Gastroesophageal sphincter (tissue), 3 donors: Measurements from ENCODE around the gene NFKBIE.

Experiments
- EP300 ChIP-seq: sonication (generic); formaldehyde crosslinking; IDR thresholded peaks from one replicate; pipeline ENCODE4 v1.6.1; 2017; ENCODE audit warnings: antibody characterized with exemption, mild to moderate bottlenecking
- POLR2A ChIP-seq, 2 donors: fragments of 450-650 bp; IDR thresholded peaks; one replicate each; pipeline ENCODE4 v1.6.1; 2017; ENCODE audit warnings: antibody characterized with exemption in 2 of 2, mild to moderate bottlenecking in 2 of 2, moderate library complexity in 1 of 2
- POLR2AphosphoS5 ChIP-seq: sonication (generic); formaldehyde crosslinking; IDR thresholded peaks from one replicate; pipeline ENCODE4 v1.6.1; 2017; ENCODE audit warnings: antibody characterized with exemption
- TF ChIP-seq, protein P1 (sequence below), 4 experiments: fragments of 200-600 bp in 2 of 4; fragments of 450-650 bp in 2 of 4; sonication (generic) in 1 of 4; IDR thresholded peaks; one replicate each; pipeline ENCODE4 v1.5.1; 2017 to 2019; ENCODE audit warnings: antibody characterized with exemption in 4 of 4, mild to moderate bottlenecking in 2 of 4, moderate library complexity in 2 of 4

GRCh38 chr6:44289726-44290260 lies 24.4 kb upstream of the NFKBIE start:
- TF ChIP-seq POLR2A (IDR thresholded peaks at IDR 0.05) (no peak), EP300 (no peak), POLR2AphosphoS5 (no peak)
- TF ChIP-seq, protein P1, sequence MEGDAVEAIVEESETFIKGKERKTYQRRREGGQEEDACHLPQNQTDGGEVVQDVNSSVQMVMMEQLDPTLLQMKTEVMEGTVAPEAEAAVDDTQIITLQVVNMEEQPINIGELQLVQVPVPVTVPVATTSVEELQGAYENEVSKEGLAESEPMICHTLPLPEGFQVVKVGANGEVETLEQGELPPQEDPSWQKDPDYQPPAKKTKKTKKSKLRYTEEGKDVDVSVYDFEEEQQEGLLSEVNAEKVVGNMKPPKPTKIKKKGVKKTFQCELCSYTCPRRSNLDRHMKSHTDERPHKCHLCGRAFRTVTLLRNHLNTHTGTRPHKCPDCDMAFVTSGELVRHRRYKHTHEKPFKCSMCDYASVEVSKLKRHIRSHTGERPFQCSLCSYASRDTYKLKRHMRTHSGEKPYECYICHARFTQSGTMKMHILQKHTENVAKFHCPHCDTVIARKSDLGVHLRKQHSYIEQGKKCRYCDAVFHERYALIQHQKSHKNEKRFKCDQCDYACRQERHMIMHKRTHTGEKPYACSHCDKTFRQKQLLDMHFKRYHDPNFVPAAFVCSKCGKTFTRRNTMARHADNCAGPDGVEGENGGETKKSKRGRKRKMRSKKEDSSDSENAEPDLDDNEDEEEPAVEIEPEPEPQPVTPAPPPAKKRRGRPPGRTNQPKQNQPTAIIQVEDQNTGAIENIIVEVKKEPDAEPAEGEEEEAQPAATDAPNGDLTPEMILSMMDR (IDR thresholded peaks at IDR 0.05): no peak
